NCI-H2081 (cell line): ENCODE data around the gene MRPS22.
"Not testable (repeated sequence)": the region's sequence is repeated elsewhere in the genome, so short reads cannot be mapped to it uniquely, and the experiment has no call there.

Source experiments
- DNase-seq, 2 experiments: peaks; one replicate each; lab custom pipeline; 2025; lab: John Stamatoyannopoulos, UW

MRPS22 gene

DNA sequence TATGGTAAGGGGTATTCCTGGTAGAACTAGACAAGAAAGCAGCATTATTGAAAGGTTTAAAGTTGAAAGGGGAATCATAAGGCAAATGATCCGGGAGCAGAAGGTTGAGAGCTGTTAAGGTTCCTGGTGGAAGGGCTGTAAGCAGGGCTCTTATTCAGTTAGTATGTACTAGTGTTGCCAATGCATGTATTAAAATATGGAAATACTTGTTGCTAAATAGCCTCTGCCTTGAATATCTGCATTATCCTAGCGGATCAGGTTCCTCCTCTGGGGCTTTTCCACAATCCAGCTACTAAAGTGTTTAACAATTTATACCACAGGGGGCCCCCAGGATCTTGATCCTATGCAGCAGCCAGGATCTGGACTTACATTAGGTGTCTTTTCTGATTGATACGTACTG is 52.9 kb downstream of the MRPS22 start:
- DNase-seq: no peak

DNA sequence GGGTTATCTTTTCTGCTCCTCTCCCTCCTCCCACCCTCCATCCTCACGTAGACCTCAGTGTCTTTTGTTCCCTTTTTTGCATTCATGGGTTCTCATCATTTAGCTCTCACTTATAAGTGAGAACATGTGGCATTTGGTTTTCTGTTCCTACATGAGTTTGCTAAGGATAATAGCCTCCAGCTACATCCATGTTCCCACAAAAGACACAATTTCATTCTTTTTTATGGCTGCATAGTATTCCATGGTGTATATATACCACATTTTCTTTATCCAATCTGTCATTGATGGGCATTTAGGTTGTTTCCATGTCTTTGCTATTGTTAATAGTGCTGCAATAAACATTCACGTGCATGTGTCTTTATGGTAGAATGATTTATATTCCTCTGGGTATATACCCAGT is 57.3 kb downstream of the MRPS22 start:
- DNase-seq: not testable (repeated sequence)
